Immature natural killer cell (primary cell): ENCODE data around the gene HSF2BP. TPM values are rescaled to one million over a fixed set of nuclear protein-coding genes. Genes with fewer than 3 reads are reported as not detected.
"Not testable (repeated sequence)": the region's sequence is repeated elsewhere in the genome, so short reads cannot be mapped to it uniquely, and the experiment has no call there.

Experiments used
- DNase-seq, 3 donors: peaks; one replicate each; pipeline ENCODE4 v3.0.0; 2022; ENCODE audit warnings: mixed read lengths in 1 of 3
- H3K27ac Mint-ChIP-seq, 6 donors: one replicate each; pipeline ENCODE4 v1.8.0; 2020; ENCODE audit warnings: mixed read lengths in 6 of 6, mild to moderate bottlenecking in 5 of 6, inconsistent platforms in 4 of 6, moderate library complexity in 3 of 6
- H3K27me3 Mint-ChIP-seq, 3 donors: one replicate each; pipeline ENCODE4 v1.8.0; 2020 to 2021; ENCODE audit warnings: low read depth in 3 of 3, mild to moderate bottlenecking in 3 of 3, mixed read lengths in 3 of 3, moderate library complexity in 3 of 3, inconsistent platforms in 1 of 3
- H3K36me3 Mint-ChIP-seq, 3 donors: one replicate each; pipeline ENCODE4 v1.8.0; 2020; ENCODE audit warnings: mixed read lengths in 3 of 3, inconsistent platforms in 2 of 3, mild to moderate bottlenecking in 2 of 3
- H3K4me1 Mint-ChIP-seq, 2 donors: one replicate each; pipeline ENCODE4 v1.8.0; 2020; ENCODE audit warnings: inconsistent platforms in 2 of 2, mild to moderate bottlenecking in 2 of 2, mixed read lengths in 2 of 2, moderate library complexity in 1 of 2
- H3K4me3 Mint-ChIP-seq, 5 donors: one replicate each; pipeline ENCODE4 v1.8.0; 2020; ENCODE audit warnings: mild to moderate bottlenecking in 5 of 5, mixed read lengths in 5 of 5, inconsistent platforms in 3 of 5, moderate library complexity in 3 of 5
- H3K9me3 Mint-ChIP-seq, 6 donors: one replicate each; pipeline ENCODE4 v1.8.0; 2020; ENCODE audit warnings: mild to moderate bottlenecking in 6 of 6, mixed read lengths in 6 of 6, inconsistent platforms in 4 of 6, moderate library complexity in 3 of 6
- polyA plus RNA-seq, 3 donors: library from polyadenylated mRNA; unstranded; fragments of 300-500 nt; fragmentation: Illumina TruSeq; gene quantifications; one replicate each; pipeline ENCODE4 v1.2.3, GENCODE V29; 2021

Gene HSF2BP
- polyA plus RNA-seq, 3 donors from 2014 or later: 0.27 TPM; not detected in 2

DNA sequence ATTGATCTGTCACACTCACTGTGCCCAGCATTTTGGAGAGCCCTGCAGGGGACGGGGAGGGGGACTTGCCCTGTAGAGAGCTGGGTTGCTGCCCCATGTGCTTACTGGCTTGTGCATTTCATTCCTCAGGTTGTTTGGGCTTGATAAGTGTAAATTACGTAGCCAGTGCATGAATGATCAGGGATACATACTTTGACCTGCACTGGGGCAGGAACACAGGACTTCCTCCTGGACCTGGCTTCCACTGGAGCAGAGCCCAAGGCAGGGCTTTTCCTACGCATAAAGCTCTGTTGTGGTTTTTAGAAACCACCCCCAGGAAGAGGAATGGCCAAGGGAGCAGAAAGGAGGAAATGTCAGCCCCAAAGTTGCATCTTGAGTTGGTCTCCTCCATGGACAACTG is 144.5 kb downstream of the HSF2BP start:
- not testable (repeated sequence) for H3K36me3 Mint-ChIP-seq

DNA sequence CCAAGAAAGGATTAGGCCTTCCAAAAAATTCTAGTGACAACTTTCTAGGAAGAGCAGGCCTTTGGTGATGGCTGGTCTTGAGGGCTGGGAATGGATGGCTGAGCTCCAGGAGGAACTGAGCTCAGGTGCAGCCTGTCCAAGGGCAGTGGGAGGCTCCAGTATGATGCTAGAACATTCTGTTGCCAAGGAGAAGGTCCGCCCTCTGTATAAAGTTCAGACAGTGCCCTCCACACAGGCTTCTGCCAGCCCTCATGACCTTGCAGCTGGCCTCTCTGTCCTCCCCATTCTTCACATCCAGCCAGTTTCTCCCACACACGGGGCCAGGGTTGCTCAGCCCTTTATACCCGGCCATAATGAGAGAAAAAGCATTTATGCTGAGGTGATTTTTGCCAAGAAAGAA is 146.3 kb downstream of the HSF2BP start:
- H3K27me3 Mint-ChIP-seq, H3K4me3 Mint-ChIP-seq, DNase-seq, H3K4me1 Mint-ChIP-seq, H3K9me3 Mint-ChIP-seq, H3K36me3 Mint-ChIP-seq, H3K27ac Mint-ChIP-seq: not testable (repeated sequence)

More for the DNA sequence above, 144.5 kb downstream of the HSF2BP start:
- H3K27me3 Mint-ChIP-seq, H3K4me3 Mint-ChIP-seq, DNase-seq, H3K27ac Mint-ChIP-seq, H3K9me3 Mint-ChIP-seq, H3K4me1 Mint-ChIP-seq: not testable (repeated sequence)

DNA sequence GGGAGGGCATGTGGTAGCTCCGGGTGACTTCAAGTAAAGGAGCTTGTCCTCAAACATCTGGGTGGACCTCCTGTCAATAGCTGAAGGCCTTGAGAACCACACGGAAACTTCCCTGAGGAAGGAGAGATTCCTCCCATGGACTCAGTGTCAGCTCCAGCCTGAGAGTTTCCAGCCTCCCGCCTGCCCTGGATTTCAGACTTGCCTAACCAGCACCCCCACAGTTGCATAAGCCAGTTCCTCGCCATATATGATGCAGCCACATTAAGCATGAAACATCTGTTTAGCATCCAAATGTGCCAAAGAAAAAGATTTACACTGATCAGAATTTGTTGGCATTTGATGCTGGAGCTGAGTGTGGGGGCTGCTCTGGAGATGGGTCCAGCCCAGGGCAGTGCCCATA is 148.1 kb downstream of the HSF2BP start:
- H3K27me3 Mint-ChIP-seq, H3K36me3 Mint-ChIP-seq, DNase-seq, H3K9me3 Mint-ChIP-seq, H3K4me3 Mint-ChIP-seq, H3K4me1 Mint-ChIP-seq, H3K27ac Mint-ChIP-seq: not testable (repeated sequence)

DNA sequence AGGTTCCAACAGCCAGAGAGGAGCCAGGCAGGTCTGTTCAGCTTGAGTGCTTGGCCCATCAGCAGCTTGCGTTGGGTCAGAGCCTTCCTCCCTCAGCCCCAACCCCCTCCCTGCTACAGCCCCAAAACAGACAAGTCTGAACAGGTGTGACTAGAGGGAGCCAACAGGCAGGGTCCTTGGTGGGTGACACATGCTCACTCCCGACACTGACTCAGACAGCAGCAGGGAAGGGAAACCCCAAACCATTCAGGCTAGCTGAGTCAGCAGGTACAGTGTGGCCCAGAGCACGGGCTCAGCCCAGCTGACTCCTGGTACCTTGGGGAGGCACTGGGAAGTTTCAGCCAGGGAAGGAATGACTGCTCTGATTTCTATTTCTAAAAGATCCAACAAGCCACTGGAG is 148.6 kb downstream of the HSF2BP start:
- not testable (repeated sequence) for H3K9me3 Mint-ChIP-seq, H3K27me3 Mint-ChIP-seq, H3K27ac Mint-ChIP-seq, H3K36me3 Mint-ChIP-seq, H3K4me3 Mint-ChIP-seq, H3K4me1 Mint-ChIP-seq, DNase-seq

DNA sequence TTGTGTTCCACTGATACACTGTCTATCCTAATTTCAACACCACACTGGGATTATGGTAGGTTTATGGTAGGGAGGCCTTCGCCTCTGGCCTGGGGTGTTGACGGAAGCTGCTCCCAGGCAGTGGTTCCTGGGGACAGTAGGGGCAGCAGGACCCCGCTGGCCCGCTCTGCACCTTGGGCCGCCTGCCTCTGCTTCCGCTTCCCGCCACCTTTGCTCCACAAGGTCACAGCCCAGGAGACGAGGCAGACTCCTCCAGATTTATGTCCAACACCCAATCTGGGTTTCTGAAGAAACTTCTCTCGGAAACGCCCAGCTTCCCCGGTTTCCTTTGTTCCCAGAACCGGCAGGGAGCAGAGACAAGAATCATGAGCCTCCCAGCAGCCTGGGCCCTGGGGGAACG is 155.4 kb downstream of the HSF2BP start:
- not testable (repeated sequence) for H3K4me1 Mint-ChIP-seq, H3K27ac Mint-ChIP-seq, H3K9me3 Mint-ChIP-seq, DNase-seq, H3K4me3 Mint-ChIP-seq, H3K36me3 Mint-ChIP-seq, H3K27me3 Mint-ChIP-seq

DNA sequence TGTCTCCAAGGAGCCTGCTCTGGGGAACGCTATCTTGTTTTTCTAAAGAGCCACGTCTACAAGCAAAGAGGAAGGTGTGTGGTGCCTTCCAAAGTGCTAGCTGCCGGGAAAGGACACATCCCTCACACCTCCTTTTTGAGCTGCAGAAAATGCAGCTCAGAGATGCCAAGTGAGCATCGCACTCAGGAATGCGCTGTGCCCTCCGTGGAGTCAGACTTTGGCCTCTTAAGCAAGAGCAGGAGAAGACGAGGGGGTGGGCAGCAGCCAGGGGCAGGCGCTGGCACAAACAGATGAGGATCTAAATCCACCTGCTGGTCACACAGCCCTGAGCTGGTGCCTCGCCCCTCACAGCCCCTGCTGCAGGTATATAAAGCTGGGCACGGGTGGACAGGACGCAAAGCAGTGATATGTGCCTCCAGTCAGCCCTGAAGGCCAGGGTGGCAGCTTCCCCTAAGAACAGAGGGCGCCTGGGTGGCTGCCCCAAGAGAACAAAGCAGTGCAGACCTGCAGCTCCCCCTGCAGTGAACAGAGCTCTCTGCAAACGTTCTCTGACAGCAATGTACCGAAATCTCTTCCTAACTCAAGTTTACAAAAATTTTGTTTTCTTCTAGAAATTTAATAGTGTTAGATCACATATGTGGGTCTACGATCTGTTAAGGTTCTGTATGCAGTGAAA is 156.1 kb downstream of the HSF2BP start:
- H3K27ac Mint-ChIP-seq, H3K36me3 Mint-ChIP-seq, H3K27me3 Mint-ChIP-seq, DNase-seq, H3K4me3 Mint-ChIP-seq, H3K4me1 Mint-ChIP-seq, H3K9me3 Mint-ChIP-seq: not testable (repeated sequence)

DNA sequence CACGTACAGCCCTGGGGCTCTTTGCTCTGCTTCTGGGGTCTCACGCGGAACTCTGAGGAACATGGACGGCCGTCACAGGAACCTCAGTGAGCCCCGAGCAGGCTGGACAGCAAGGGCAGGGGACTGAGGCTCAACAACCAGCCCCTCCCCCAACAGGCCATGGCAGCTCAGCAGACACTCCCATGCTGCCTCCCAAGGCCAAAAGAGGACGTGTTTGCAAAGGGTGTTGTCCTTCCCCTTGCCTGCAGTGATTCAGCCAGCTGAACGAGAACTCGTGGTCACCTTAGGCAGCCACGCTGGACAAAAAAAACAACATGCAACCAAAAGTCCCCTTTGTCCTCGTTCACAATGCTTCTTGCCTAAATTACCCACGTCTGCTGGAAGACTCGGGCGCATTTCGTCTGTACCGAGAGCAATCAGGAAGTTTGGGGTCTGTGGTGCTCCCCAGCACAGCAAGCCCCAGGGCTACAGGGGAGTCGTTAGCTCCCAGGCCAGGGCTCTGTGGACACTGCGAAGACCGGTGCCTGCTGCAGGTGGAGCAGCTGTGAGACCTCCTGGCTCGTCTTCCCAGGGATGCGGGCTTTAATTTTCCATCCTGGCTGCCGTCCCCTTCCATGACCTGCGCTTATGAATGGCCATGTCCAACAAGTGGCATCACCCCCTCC is 156.7 kb downstream of the HSF2BP start:
- not testable (repeated sequence) for H3K9me3 Mint-ChIP-seq, H3K27me3 Mint-ChIP-seq

DNA sequence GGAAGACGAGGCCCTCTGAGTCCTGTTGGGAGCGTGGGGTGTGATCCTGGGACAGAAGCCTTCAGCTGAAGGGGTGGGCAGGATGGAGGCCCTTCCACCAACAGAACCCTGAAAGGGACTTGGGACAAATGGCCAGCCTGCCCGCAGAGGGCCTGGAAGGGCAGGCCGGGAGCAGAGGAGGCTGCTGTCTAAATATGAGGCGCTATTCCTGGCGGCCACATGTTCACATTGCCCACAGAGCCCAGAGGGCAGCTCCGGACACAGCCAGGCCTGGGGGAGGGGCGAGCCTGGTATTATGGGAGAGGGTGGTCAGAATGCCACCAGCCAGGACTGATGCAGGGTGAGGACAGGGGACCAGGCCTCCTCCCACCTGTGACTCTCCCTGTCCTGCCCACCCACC is 160.4 kb downstream of the HSF2BP start:
- H3K27ac Mint-ChIP-seq, DNase-seq, H3K9me3 Mint-ChIP-seq, H3K27me3 Mint-ChIP-seq, H3K4me3 Mint-ChIP-seq, H3K36me3 Mint-ChIP-seq, H3K4me1 Mint-ChIP-seq: not testable (repeated sequence)

More for the DNA sequence above, 156.7 kb downstream of the HSF2BP start:
- H3K27ac Mint-ChIP-seq, H3K4me3 Mint-ChIP-seq, H3K36me3 Mint-ChIP-seq, DNase-seq, H3K4me1 Mint-ChIP-seq: not testable (repeated sequence)

DNA sequence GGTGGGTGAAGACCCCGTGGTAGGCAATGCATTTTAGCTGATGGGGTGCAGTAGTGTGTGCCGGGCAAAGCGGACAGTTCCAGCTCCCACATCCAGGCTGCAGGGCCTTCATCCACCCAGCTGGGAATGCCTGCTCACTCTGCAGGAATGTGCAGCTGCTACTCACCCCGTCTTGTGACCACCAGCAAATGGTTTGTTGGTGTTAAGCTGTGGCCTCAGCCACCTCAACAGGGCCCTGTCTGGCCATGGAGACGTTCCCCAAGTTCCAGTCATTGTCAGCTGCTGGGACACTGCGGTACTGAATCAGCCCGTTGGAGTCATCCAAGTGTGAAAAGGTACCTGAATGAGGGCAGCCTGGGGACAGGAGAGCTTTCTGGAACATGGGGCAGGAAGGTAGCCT is 161.2 kb downstream of the HSF2BP start:
- H3K27ac Mint-ChIP-seq, H3K4me3 Mint-ChIP-seq, H3K4me1 Mint-ChIP-seq, H3K27me3 Mint-ChIP-seq, H3K36me3 Mint-ChIP-seq, DNase-seq, H3K9me3 Mint-ChIP-seq: not testable (repeated sequence)

DNA sequence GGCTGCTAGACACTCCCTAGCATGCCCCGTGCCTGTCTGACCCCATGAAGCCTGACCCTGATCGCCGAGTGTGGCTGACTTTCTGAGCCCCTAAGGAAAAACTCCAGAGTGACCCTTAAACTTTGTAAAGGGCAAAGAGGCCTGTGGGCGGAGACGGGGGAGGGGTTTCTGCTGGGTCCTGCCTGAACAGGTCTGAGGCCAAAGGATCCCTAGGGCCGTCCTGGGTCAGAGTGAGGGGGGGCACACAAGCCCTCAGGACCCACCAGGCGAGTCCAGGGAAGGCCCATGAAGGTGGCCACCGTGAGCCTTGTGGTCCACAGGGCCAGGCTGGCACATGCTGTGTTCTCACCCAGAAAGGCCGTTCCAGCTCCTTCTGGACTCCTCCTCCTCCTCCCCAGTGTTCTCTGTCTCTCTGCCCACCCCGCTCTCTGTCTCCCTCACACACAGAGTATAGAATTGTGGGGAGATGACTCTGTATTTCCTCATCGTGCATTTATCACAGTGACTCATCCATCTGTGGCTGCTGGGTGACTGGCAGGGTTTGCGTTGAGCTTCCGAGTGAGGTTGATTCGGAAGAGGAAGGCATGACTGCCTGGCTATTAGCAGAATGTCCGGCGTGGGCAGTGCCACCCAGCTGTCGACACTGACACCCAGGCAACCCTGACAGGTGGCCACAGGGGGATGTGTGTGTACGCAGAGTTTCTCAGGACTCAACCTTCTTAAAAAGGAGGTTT is 164.8 kb downstream of the HSF2BP start:
- H3K9me3 Mint-ChIP-seq, DNase-seq, H3K27me3 Mint-ChIP-seq, H3K4me3 Mint-ChIP-seq, H3K27ac Mint-ChIP-seq, H3K36me3 Mint-ChIP-seq, H3K4me1 Mint-ChIP-seq: not testable (repeated sequence)

DNA sequence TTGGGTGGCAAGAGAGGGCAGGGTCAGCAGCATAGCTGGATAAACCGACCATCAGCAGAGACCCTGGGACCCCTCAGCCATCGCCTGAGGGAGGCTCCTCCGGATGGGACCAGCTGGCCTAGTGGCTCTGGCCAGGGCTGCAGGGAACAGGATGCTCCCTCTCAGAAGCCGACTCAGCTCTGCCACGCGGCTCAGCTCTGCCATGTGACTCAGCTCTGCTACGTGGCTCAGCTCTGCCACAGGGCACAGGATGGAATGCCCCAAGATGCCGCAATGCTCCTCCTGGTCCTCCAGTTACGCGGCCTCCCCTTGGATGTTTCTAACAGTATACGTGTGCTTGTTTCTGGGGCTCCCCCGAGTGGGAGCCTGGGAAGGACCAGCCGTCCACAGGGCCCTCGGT is 165.8 kb downstream of the HSF2BP start:
- H3K4me1 Mint-ChIP-seq, H3K27me3 Mint-ChIP-seq, H3K36me3 Mint-ChIP-seq, H3K27ac Mint-ChIP-seq, H3K9me3 Mint-ChIP-seq, DNase-seq, H3K4me3 Mint-ChIP-seq: not testable (repeated sequence)

DNA sequence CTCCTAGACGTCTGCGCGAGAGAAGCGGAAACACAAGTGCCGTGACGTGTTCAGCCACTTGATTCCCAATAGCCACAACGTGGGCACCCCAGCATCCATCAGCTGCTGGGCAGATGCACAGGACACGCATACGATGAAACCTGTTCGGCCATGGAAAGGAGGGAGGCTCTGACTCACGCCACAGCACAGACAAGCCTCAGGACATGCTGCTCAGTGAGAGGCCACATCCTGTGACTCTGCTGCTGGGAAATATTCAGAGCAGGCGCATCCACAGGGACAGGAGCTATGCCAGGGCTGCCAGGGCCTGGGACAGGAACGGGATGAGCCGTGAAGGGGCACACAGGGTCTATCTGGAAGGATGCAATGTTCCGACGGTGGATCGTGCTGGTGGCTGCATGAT is 171.1 kb downstream of the HSF2BP start:
- not testable (repeated sequence) for DNase-seq, H3K27ac Mint-ChIP-seq, H3K27me3 Mint-ChIP-seq, H3K36me3 Mint-ChIP-seq, H3K4me1 Mint-ChIP-seq, H3K4me3 Mint-ChIP-seq, H3K9me3 Mint-ChIP-seq

DNA sequence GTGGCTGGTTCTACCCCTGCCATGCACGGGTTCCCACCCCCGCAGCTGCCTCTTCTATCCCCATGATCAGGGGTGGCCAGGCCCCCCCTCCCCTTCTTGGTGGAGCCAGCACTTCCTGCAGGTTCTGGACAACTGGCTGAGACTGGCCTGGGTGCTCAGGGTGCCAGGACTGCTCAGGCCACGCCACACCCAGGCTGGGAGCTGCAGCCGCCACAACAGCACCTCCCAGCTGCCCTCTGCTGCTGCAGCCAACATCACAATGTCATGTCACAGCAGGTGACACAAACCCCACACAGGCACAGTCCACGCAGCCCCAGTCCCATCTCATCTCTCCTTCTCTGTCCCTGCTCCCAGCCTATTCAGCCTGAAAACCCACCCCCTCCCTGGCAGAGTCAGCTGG is 173.2 kb downstream of the HSF2BP start:
- H3K27me3 Mint-ChIP-seq, H3K36me3 Mint-ChIP-seq: not testable (repeated sequence)

DNA sequence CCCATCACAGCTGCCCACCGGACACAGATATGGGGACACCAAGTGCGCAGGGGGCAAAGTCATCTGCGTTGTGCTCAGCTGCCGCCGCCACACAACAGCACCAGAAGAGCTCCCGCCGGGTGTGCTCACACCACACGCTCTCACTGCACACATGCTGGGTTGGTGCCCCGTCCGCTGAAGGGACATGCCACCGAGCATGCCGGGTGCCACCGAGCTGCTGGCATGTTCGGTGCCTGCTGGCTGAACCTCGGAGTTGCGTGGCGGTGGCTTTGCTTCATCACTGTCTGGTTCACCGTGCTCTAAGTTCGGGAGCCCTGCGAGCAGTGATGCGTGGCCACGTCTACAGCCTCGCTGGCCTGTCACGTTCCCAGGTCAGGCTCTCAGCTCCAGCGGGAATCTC is 174.3 kb downstream of the HSF2BP start:
- H3K36me3 Mint-ChIP-seq: not testable (repeated sequence)

More for the DNA sequence above, 173.2 kb downstream of the HSF2BP start:
- DNase-seq, H3K4me3 Mint-ChIP-seq, H3K9me3 Mint-ChIP-seq, H3K4me1 Mint-ChIP-seq, H3K27ac Mint-ChIP-seq: not testable (repeated sequence)

DNA sequence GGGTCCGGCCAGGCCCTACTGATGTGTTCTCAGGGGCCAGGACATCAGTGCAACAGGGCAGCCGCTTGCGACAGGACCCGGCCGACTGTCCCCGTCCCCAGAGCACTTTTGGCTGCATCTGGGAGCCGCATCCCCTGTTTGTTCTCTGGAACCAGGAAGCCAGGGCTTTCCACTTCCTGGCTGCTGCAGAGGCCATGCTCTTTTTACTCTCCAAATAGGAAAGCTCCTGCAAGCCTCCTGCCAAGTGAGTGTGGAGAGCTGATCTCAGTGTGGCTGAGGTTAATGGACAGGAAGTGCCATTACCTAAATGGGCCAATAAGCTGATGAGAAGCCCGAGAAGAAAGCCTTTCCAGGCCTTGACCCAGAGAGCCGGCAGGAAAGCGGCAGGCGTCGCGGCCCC is 180.1 kb downstream of the HSF2BP start:
- DNase-seq, H3K27me3 Mint-ChIP-seq, H3K36me3 Mint-ChIP-seq, H3K4me1 Mint-ChIP-seq, H3K9me3 Mint-ChIP-seq, H3K4me3 Mint-ChIP-seq, H3K27ac Mint-ChIP-seq: not testable (repeated sequence)

More for the DNA sequence above, 174.3 kb downstream of the HSF2BP start:
- DNase-seq, H3K9me3 Mint-ChIP-seq, H3K4me1 Mint-ChIP-seq, H3K4me3 Mint-ChIP-seq, H3K27ac Mint-ChIP-seq, H3K27me3 Mint-ChIP-seq: not testable (repeated sequence)
